Islet of Langerhans (tissue), 1 donor: ENCODE measurements around the gene RHBDD1.
A peak's percentile ranks its signal among the peaks of the same experiment; 100 is the strongest.

Experiments
- FAIRE-seq: peaks from one replicate; lab custom pipeline; 2011; peaks lifted over from hg19 to GRCh38; lab: Jason Lieb, UNC

RHBDD1 gene, protein sequence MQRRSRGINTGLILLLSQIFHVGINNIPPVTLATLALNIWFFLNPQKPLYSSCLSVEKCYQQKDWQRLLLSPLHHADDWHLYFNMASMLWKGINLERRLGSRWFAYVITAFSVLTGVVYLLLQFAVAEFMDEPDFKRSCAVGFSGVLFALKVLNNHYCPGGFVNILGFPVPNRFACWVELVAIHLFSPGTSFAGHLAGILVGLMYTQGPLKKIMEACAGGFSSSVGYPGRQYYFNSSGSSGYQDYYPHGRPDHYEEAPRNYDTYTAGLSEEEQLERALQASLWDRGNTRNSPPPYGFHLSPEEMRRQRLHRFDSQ

DNA sequence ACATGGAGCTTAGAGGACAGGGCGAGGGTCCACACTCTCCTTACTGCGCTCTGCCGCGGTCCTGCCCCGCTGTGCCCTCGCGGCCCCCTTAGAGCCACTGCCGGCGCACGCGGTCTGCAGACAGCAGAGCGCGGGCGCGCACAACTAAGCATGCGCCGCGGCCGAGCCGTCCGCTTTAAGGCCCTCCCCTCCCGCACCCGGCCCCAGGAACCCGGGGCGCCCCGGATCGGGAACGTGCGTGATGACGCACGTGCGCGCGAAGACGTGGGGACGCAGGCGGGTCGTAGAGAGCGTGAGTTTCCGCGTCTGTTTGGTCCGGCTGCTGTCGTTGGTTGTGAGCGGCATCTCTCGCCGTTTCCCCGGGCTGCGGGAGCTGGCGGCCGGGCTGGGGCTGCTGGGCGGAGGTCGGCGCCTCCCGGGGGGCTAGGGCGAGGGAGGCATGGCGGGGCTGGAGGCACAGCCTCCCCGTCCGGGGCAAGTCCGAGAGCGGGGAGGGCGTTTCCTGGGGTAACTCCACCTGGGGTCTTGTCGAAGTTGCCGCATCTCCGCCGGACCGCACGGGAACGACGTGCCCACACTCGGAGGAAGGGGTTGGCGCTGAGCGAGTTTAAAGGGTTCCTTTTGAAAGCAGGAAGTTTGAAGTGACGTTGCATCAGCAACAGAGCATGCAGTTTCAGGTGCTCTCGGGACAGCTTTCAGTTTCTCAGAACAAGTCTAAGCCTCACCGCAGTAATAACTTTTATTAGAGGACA is at the start of gene RHBDD1:
Gene RHBDD1, plus strand, starts transcription at position 259 of the 752 bp plus-strand sequence. CDS start 28,640 bp downstream, outside the sequence.
- FAIRE-seq: no peak

DNA sequence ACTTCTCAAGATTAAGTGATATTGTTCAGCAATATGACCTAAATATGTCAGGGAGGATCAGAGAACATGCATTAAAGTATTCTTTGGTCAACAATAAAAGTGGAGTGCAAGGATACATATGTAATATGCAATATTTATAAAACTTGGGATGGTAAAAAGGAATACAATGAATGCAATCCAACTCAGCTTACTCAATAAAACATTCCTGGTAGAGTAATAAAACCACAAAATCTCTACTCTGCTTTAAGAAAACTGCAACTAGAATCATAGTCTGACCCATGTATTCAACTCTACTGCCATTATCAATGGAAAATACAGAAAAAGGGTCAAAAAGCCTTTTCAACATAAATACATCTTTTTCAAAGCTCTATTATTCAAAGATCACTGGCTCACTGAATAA is 47.8 kb upstream of the RHBDD1 start:
- no peak for FAIRE-seq

DNA sequence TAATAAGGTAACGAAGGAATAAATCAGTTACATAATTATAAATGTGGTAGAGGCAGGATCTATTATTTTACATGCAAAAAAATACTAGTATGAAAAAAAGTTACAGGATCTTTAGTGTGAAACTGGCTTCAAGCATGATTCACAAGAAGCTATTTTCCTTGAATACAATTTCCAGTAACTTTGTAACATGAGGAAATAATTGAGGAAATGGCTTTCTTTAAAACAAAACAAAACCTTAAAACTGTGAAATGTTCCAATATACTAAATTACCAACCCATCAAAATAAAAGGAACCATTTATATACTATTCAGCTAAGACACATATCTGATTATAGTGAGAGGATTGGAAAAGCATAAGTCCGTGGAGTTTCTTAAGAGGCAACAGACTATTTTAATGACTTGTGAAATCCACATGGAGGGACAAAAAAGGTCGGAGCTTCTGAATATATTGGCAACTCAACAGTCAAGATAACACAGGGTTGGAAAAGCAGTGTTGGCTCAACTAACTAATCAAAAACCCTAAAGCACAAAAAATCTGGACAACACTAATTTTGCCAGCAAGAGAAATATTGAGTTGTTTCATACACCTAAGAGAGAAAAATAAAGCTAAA is 46.9 kb upstream of the RHBDD1 start:
- FAIRE-seq: peak; percentile 79

DNA sequence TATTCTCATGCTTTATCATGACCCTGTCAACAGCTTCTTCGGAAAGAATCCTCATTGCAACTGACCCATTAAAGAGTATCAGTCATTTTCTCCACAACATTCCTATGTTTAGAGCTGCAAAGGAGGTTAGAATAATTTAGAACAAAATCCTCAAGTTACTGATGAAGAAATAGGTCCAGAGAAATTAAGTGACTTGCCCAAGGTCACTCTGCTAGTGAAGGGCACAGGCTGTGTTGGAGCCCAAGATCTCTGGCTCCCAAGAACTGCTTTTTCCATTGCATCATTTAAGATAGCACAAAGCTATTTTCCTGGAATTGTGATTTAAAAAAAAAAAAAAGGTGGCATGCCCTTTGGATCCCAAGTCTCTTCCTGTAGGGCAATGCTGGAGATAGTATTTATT is 45.8 kb upstream of the RHBDD1 start:
- FAIRE-seq: no peak

DNA sequence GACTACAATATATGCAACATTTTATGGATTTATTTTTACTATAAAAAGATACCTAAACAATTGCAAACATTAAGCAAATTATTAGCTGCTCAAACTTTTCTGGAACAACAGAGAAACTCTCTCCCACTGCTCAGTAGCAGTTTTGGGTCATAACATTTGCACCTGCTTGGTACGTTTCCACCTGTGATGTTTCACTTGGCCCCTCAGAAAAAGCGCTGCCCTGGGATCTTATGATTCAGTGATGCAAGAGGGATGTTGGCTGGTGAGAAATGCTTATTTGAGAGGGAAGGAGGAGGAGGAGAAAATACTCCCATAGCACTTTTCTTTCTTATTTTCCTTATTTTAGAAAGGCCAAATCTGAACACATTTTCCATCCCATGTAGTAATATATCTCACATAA is 45.4 kb upstream of the RHBDD1 start:
- no peak for FAIRE-seq

DNA sequence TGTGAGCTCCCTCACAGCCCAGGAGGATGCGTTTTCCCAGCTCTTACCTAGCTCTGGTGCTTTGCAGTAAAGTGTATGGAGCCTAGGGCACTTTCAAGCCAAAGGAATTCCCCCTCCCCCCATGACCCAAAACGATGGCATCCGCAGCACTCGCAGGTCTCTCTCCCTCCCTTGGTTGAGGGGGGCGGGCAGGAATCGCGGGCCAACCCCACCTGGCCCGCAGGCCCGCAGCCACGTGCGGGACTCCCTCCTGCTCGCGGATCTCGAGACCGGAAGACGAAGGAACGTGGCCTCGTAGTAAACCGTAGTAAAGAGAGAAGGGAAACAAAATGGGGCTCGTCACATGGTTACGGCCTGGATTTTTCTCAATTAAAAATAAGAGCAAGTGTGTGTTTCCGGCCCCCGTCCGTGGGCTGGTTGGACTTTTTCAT is 44.8 kb upstream of the RHBDD1 start:
- FAIRE-seq: no peak

DNA sequence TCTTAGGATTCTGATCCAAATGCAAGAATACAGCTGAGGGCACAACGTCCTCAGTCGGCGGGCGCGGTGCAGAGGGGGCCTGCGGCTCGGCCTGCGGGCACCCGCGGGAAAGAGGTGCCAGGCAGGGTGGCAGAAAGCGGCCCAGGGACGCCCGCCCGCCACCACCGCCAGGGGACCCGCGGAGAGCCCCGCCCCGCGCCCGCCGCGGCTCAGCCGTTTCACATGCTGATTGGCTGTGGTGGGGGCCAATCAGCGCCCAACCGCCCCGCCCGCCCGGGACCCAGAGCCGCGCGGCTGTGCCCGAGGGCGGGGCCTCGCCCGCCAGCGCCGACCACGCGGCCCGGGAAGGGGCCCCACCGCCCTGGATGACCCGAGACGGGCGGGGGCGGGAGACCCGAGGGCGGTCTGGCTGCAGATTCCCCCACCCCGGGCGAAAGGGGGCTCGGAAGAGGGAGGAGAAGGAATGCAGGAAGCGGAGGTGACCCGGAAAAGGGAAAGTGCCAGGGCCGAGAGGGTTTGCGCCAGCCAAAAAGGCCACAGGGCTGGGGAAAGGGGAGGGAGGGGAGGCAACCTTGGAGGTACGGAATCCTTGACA is 44.3 kb upstream of the RHBDD1 start:
- no peak for FAIRE-seq

DNA sequence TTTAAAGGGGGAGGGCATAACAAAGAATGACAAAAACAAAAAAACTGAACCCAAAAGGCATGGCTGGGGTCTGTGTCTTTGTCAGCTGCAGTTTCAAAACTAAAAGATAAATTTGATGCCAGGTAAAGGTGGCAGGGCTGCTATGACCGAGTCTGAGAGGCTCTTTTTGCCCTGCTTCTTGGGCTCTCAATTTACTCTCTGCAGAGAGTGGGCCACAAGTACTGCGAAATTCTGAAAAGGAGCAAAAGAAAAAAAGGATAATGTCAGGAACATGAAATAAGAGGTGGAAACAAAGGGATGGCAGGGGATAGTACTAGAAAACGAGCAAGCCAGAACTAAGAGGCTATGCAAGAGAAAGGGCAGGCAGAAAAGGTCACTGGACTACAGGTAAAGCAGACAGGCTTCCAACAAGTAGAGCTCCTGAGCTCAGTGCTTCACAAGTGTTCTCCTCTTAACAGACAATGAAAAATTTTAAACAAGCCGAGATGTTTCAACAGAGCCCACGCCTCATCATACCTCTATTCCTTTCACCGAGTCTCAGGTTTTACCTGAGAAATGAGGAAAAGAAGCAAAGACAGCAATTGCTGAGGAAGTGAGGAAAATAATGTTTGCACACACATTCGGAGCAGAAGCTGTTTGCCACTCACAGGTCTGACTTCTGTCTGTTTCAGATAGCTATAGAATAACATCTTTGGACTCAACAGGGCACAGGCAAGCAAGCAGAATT is 43.5 kb upstream of the RHBDD1 start:
- peak; percentile 51 for FAIRE-seq

DNA sequence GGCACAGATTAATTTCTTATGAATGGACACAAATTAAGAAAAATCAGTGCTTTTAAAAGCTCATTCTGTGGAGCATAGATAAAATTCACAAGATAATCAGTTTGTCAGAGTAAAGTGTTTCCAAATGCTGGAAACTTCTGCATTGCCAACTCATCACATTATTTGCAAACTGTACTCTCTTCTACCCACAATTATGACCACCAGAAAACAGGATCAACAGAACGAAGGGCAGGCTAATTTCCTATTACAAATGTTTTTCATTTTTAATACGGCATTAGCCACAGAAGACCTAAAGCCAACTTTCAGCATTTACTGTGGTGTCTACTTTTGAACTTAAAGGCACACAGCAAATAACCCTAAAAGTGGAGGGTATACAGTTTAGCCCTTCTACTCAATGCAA is 42.2 kb upstream of the RHBDD1 start:
- peak; percentile 75 for FAIRE-seq

DNA sequence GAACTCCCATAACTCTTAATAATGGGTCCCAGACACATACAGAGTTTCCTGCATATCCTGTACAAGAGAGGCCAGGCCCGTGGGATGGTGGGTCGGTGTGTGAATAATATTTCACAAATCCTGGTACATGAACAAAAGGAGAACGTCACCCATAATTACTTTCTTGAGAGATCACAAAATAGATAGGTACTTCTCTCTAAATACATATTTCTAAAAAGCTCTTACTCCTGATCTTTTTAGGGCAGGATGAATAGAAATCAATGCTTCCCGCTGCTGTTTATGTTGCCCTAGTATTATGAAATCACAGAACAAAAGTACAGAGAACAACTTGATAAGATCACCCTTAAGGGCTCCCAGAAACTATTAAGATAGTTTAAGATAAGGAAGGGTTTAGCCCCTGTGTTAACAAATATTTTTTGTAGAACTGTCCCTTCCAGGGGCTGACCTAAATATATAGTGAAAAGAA is 41.6 kb upstream of the RHBDD1 start:
- FAIRE-seq: peak; percentile 13

DNA sequence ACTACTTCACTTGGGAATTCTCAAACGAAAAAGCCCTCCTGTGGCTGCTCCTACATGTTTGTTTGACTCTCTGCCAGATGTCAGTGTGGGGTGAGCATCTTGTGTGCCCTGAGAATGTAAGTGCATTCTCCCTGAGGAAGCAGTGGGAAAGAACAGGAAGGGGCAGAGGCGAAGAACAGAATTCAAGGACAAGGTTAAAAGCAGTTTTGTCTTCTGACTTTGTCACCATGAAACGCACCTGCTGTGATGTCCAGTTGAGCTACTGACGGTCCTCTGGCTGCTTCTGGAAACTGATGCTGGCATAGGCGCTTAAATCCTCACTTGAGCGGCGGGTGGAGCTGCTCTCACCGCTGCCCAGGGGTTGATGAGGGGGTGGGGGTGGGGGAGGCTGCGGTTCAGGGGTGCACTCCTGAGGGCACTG is 41.1 kb upstream of the RHBDD1 start:
- FAIRE-seq: no peak

DNA sequence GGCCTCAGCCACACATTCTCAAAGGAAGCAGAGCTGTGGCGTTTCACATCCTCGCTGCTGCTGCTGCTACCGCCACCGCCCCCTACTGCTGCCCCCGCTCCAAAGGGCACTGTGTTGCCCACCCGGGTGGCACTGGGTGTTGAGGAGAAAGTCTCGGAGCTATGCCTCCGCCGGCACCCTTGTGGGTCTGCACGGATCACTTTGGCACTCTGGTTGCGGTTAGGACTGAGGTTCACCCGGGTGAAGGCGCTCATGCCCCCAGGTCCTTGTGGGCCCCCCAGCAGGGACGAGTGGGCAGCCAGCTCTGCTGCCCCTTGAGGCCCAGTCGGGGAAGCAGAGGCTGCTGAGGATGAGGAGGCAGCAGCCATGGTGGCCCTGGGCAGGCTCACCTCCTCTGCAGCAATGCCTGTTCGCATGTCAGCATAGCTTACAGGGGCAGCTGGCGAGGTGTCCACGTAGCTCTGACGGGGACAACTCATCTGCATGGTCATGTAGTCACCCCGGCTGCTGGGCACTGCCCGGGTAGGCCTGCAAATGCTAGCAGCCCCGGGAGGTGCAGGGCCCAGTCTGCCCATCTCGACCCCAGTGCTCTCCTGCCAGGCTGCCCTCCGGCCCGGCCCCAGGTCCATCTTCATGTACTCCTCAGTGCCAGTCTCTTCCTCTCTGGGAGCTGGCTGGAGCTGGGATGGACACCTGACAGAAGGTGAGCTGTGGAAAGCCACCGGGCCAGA is 40.4 kb upstream of the RHBDD1 start:
- FAIRE-seq: no peak

DNA sequence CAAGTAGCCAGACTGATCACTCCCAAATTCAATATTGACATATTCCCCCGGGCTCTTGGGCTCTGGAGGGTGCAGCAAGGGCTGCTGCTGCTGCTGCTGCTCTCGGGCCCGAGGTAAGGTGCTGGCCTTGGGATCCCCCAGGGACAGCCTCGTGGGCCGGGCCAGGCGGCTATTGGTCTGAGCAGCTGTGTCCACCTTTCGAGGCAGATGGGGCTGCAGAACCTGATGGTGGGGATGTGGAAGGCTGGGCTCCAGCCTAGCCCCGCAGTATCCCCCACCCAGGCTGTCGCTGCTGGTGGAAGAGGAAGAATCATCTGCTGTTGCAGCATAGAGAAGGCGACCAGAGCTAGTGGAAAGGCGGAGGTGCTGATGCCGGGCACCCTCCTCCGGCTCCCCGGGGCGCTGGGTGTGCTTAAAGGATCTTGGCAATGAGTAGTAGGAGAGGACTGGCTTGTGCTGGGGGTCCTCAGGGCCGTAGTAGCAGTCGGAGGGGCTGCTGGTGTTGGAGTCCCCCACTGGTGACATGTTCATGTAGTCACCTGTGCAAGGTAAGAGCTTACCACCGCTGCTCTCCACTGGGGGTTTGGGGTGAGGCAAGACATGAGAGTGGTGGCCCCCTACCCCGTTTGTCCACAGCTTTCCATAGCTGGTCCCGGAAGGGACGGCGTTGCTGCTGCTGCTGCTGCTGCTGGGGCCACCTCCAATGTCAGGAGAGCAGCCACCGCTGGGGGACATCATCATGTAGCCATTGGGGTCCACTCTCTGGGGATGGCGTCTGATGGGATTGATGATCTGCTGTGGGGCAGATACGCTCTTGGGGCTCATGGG is 39.6 kb upstream of the RHBDD1 start:
- FAIRE-seq: no peak

DNA sequence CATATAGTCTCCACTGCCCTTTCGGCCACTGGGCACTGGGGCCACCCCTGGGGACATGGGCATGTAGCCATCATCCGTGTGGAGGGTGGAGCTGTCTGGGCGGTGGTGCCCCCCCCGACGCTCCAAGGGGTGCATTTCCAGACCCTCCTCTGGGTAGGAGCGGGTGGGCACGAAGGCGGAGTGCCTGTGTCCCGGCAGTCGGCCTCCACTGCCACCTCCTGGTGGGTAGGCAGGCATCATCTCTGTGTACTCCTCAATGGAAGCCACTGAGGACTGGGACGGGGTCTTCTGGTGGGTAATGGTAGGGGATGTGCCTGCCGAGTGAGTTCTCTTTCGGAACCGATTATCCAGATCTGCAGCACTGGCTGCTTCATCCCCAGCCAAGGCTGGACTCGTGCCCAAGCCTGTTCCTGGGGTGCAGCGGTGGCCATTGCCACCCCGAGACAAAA is 39.0 kb upstream of the RHBDD1 start:
- FAIRE-seq: no peak

DNA sequence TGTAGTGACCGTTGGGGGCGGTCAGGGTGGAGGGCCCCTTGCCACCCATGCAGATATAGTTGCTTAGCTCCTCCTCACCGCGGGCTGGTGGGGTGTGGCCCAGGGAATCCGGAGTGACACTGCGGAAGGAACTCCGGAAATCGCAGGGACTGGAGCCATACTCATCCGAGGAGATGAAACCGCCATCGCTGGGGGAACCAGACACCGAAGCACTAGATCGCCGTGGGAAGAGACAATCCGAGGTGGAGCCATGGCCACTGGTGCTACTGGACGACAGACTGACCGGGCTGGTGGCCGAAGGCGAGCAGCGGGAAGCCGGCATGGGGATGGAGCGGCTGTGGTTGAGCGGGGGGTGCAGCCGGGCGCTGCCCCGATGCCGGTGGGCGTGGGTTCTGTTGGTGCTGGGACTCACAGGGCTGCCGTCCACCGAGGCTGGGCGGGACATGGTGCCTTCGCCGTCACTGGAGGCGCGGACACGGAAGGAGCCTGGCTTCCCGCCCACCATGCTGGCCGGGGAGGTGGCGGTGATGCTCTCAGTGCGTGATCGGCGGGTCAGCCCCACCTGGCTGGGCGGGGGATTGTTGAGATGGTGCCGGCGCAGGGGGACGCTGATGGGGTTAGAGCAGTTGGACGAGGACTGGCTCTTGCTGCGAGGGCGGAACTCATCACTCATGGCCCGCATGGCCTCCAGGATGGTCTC is 38.4 kb upstream of the RHBDD1 start:
- no peak for FAIRE-seq

DNA sequence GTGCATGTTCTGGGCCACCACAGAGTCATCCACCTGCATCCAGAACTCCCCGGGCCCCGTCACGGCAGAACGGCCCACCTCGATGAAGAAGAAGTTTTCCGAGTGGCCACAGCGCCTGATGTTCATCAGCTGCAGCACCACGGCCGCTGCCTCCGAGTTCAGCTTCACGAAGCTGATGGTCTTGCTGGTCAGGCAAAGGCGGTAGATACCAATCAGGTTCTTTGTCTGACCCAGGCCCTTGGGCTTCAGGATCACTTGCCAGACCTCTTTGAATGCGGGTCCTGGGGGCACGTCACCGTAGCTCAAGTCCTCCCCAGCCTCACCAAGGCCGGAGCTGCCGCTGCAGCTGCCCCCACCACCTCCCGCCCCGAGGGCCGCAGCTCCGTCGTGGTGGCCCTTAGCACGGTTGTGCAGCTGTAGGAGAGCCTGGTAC is 37.8 kb upstream of the RHBDD1 start:
- FAIRE-seq: no peak

DNA sequence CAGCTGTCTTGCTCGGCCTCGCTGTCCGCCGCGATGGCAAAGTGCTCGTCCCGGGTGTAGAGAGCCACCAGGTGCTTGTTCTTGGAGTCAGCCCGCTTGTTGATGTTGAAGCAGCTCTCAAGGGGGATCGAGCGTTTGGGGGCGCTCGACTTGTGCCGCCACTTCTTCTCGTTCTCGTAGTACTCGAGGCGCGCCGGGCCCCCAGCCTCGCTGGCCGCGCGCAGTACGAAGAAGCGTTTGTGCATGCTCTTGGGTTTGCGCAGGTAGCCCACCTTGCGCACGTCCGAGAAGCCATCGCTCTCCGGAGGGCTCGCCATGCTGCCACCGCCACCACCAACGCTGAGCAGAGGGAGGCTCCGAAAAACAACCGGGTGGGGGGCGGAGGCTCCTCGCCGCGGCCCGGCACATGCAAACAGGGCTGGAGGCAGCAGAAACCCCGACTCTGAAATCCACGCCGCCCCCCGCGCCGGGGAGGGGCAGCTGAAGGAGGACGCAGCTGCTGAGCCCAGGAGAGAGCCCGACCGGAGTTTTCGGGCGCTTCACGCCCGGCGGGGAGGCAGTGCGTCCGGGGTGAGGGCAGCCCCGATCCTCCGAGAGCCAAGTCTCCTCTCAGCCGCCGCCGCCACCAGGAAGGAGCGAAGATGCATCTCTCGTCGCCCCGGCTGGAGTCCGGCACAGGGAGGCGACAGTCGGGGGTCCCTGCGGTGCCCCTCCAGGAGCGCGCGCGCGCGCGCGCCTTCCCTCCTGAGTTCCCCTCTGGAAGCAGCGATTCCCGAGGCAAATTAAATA is 37.2 kb upstream of the RHBDD1 start:
- FAIRE-seq: no peak

DNA sequence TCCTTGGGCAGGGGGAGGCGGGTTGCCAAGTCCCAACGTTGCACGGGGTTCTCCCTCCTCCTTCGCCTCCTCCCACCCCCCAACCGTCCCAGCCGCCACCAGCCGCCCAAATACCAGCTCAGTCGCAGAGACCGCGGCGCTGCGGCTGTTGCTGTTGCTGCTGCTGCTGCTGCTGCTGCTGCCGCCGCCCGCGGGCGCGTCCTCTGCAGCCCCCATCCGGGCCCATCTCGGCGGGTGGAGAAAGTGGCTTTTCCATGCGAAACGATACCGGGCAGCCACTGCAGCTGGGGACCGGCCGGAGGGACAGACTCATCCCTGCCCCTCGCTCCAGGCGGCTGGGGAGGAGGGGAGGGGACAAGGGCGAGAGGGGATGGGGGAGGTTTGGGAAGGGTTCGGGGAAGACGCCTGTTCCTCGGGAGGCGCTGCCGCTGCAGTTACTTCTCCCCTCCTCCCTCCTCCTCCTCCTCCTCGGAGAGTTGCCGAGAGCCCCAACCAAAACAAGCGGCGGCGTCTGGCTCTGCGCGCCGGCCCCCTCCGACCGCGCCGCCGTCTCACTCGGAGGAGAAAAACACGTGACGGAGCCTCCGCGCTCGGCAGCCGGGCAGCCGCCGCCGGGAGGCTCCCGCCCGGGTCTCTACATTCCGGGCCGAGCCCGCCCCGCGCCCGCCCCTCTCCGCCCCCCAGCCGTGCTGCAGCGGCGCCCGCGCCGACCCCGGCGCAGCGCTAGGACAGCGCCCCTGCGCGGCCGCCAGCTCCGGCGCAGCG is 36.5 kb upstream of the RHBDD1 start, which contains the start of gene IRS1:
Gene IRS1, minus strand, starts transcription at position 610 of the 765 bp plus-strand sequence. CDS start 1,082 bp downstream, outside the sequence.
- no peak for FAIRE-seq
